ENCODE data around the gene PHTF2. TPM values are rescaled to one million over a fixed set of nuclear protein-coding genes. Genes with fewer than 3 reads are reported as not detected.

The PHTF2 gene
- total RNA-seq, 2 experiments from 2014 or later: 25.2 to 25.4 TPM

- Mint-ChIP-seq H3K27me3 (no peaks in the 10 kb centered on the region), H3K9me3 (no peaks in the 10 kb centered on the region), H3K27ac (no peak overlapping the region), H3K4me1 (ENCODE audit: low read depth) (peaks cover 7% of the 10 kb centered on the region), H3K4me3 (no peak overlapping the region), H3K36me3 (ENCODE audit: low read depth) (peaks cover 8% of the 10 kb centered on the region)
- TF ChIP-seq, protein P1, sequence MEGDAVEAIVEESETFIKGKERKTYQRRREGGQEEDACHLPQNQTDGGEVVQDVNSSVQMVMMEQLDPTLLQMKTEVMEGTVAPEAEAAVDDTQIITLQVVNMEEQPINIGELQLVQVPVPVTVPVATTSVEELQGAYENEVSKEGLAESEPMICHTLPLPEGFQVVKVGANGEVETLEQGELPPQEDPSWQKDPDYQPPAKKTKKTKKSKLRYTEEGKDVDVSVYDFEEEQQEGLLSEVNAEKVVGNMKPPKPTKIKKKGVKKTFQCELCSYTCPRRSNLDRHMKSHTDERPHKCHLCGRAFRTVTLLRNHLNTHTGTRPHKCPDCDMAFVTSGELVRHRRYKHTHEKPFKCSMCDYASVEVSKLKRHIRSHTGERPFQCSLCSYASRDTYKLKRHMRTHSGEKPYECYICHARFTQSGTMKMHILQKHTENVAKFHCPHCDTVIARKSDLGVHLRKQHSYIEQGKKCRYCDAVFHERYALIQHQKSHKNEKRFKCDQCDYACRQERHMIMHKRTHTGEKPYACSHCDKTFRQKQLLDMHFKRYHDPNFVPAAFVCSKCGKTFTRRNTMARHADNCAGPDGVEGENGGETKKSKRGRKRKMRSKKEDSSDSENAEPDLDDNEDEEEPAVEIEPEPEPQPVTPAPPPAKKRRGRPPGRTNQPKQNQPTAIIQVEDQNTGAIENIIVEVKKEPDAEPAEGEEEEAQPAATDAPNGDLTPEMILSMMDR (IDR thresholded peaks at IDR 0.05): no peak
- CTCF ChIA-PET: interaction anchor here (1.1 kb wide), 1 partner anchor 230 kb away, joined by 5 read pairs; no protein-coding TSS in a partner anchor
- ATAC-seq: no peak
- no peak for DNase-seq
- intact Hi-C loops (cut with micrococcal nuclease): no loop called here
- POLR2A ChIA-PET: no interaction called here
These were observed 83.3 kb downstream of the PHTF2 start for GRCh38 chr7:77881871-77882270.

DNA sequence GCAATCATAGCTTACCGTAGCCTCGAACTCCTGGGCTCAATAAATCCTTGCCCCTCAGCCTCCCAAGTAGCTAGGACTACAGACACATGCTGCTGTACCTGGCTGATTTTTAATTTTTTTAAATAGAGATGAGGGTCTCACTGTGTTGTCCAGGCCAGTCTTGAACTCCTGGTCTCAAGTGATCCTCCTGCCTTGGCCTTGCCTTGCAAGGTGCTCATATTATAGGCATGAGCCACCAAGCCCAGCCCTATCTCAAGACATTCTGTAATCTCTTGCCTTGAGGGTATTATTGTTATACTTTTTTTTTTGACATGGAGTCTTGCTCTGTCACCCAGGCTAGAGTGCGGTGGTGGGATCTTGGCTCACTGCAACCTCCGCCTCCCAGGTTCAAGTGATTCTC is 86.6 kb downstream of the PHTF2 start:
- ChIA-PET CTCF (no interaction called here), POLR2A (no interaction called here)
- intact Hi-C loops (cut with micrococcal nuclease): no loop called here
- peaks cover 9% of the 10 kb centered on the region for H3K4me1 Mint-ChIP-seq (ENCODE audit: low read depth)
- no peak overlapping the region for H3K27ac Mint-ChIP-seq
- TF ChIP-seq, protein P1 (IDR thresholded peaks at IDR 0.05): no peak
- no peaks in the 10 kb centered on the region for H3K9me3 Mint-ChIP-seq
- H3K4me3 Mint-ChIP-seq: no peak overlapping the region
- ATAC-seq (no peak), DNase-seq (no peak)
- H3K36me3 Mint-ChIP-seq (ENCODE audit: low read depth): peaks cover 11% of the 10 kb centered on the region
- H3K27me3 Mint-ChIP-seq: no peaks in the 10 kb centered on the region

- Mint-ChIP-seq H3K27ac (no peak overlapping the region), H3K4me3 (no peak overlapping the region), H3K27me3 (no peaks in the 10 kb centered on the region), H3K4me1 (ENCODE audit: low read depth) (peaks cover 9% of the 10 kb centered on the region), H3K36me3 (ENCODE audit: low read depth) (peaks cover 7% of the 10 kb centered on the region), H3K9me3 (no peaks in the 10 kb centered on the region)
- no peak for ATAC-seq
- DNase-seq: no peak
- ChIA-PET POLR2A (no interaction called here), CTCF (interaction anchor here (0.9 to 1.4 kb wide), 2 partner anchors 9 to 48 kb away, joined by 3 read pairs; no protein-coding TSS in a partner anchor)
- intact Hi-C loops (cut with micrococcal nuclease): no loop called here
- TF ChIP-seq, protein P1 (IDR thresholded peaks at IDR 0.05): no peak
These were observed 89.0 kb downstream of the PHTF2 start for GRCh38 chr7:77887567-77887966.

GRCh38 chr7:77888998-77889397 is 90.4 kb downstream of the PHTF2 start:
- POLR2A ChIA-PET: no interaction called here
- H3K27me3 Mint-ChIP-seq: no peaks in the 10 kb centered on the region
- peaks cover 9% of the 10 kb centered on the region for H3K4me1 Mint-ChIP-seq (ENCODE audit: low read depth)
- no peak overlapping the region for H3K27ac Mint-ChIP-seq
- CTCF ChIA-PET: interaction anchor here (0.6 to 1.4 kb wide), 2 partner anchors 47 to 57 kb away, joined by 3 read pairs; no protein-coding TSS in a partner anchor
- H3K9me3 Mint-ChIP-seq: no peaks in the 10 kb centered on the region
- intact Hi-C loops (cut with micrococcal nuclease): no loop called here
- H3K36me3 Mint-ChIP-seq (ENCODE audit: low read depth): peaks cover 7% of the 10 kb centered on the region
- H3K4me3 Mint-ChIP-seq: no peak overlapping the region
- TF ChIP-seq, protein P1 (IDR thresholded peaks at IDR 0.05): no peak
- no peak for ATAC-seq
- DNase-seq: no peak

DNA sequence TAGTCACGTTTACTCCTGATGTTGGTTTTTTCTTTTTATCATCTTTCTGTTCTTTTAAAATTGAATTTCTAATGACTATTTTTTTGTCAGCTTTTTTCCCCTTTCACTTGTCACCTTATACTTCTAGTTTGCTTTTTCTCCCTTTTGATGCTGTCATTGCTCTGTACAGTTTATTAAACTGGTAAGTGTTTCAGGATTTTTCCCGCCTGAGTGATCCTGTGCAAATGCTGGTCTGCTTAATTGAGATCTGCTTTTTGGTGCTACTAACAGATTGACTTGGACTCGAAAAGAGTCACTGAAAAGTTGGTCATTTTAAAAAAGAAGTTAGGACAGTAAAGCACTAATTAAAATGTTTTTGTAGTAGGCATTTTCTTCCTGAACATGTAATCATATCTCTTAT is 95.2 kb downstream of the PHTF2 start:
- POLR2A ChIA-PET: no interaction called here
- CTCF ChIA-PET: no interaction called here
- TF ChIP-seq, protein P1 (IDR thresholded peaks at IDR 0.05): no peak
- Mint-ChIP-seq H3K27me3 (no peaks in the 10 kb centered on the region), H3K4me1 (ENCODE audit: low read depth) (peaks cover 2% of the 10 kb centered on the region), H3K36me3 (ENCODE audit: low read depth) (peaks cover 4% of the 10 kb centered on the region), H3K9me3 (no peaks in the 10 kb centered on the region), H3K27ac (no peak overlapping the region), H3K4me3 (no peak overlapping the region)
- intact Hi-C loops (cut with micrococcal nuclease): no loop called here
- ATAC-seq (no peak), DNase-seq (no peak)
